Keratinocyte (primary cell): ENCODE measurements around the gene VEGFA. TPM values are rescaled to one million over a fixed set of nuclear protein-coding genes. Genes with fewer than 3 reads are reported as not detected.

ENCODE experiments used
- DNase-seq: peaks from one replicate; pipeline ENCODE4 v3.0.0-alpha.2; 2011; ENCODE audit warnings: low read depth, missing footprints, low spot score
- FAIRE-seq: peaks from 2 replicates; lab custom pipeline; 2011; peaks lifted over from hg19 to GRCh38; lab: Jason Lieb, UNC
- H2AFZ ChIP-seq: 2 replicates; pipeline ENCODE4 v1.6.0; 2012; ENCODE audit warnings: low read length, control low read depth, inconsistent platforms; ENCODE audit not compliant: control insufficient read depth
- H3K27ac ChIP-seq: 2 replicates; pipeline ENCODE4 v1.5.1; 2011; ENCODE audit warnings: low read length; ENCODE audit not compliant: control insufficient read depth, insufficient read depth
- H3K27me3 ChIP-seq: 3 replicates; pipeline ENCODE4 v1.6.0; 2011; ENCODE audit warnings: low read length; ENCODE audit not compliant: control insufficient read depth, insufficient read depth; ENCODE audit errors: extremely low read depth
- H3K36me3 ChIP-seq, 2 experiments: 2 replicates in 1 of 2; 3 replicates in 1 of 2; pipeline ENCODE4 v1.5.1; 2011; ENCODE audit warnings: low read length in 2 of 2, mild to moderate bottlenecking in 1 of 2; ENCODE audit not compliant: control insufficient read depth in 2 of 2, insufficient read depth in 2 of 2; ENCODE audit errors: extremely low read depth in 1 of 2
- H3K4me1 ChIP-seq: 3 replicates; pipeline ENCODE4 v1.5.1; 2011; ENCODE audit warnings: low read length; ENCODE audit not compliant: control insufficient read depth, insufficient read depth; ENCODE audit errors: extremely low read depth
- H3K4me2 ChIP-seq: 3 replicates; pipeline ENCODE4 v1.6.0; 2011; ENCODE audit warnings: low read depth, low read length; ENCODE audit not compliant: control insufficient read depth, insufficient read depth; ENCODE audit errors: extremely low read depth
- H3K4me3 ChIP-seq, 3 experiments: fragments of 200-600 bp in 1 of 3; sonication (generic) in 1 of 3; 2 replicates in 2 of 3; 3 replicates in 1 of 3; pipeline ENCODE4 v1.5.1; 2011 to 2016; ENCODE audit warnings: low read length in 3 of 3, mild to moderate bottlenecking in 3 of 3, control low read depth in 2 of 3, inconsistent platforms in 1 of 3, low read depth in 1 of 3, mixed read lengths in 1 of 3, mixed run types in 1 of 3, moderate library complexity in 1 of 3; ENCODE audit not compliant: control insufficient read depth in 2 of 3, insufficient read depth in 2 of 3; ENCODE audit errors: extremely low read depth in 1 of 3
- H3K79me2 ChIP-seq: 2 replicates; pipeline ENCODE4 v1.6.0; 2012; ENCODE audit warnings: low read length; ENCODE audit not compliant: control insufficient read depth, insufficient read depth
- H3K9ac ChIP-seq: 3 replicates; pipeline ENCODE4 v1.6.0; 2011; ENCODE audit warnings: low read length; ENCODE audit not compliant: control insufficient read depth, insufficient read depth; ENCODE audit errors: extremely low read depth
- H3K9me1 ChIP-seq: 3 replicates; pipeline ENCODE4 v1.6.0; 2011; ENCODE audit warnings: low read length; ENCODE audit not compliant: control insufficient read depth, insufficient read depth; ENCODE audit errors: extremely low read depth
- H3K9me3 ChIP-seq: 2 replicates; pipeline ENCODE4 v1.5.1; 2012; ENCODE audit warnings: low read depth, low read length; ENCODE audit not compliant: control insufficient read depth
- H4K20me1 ChIP-seq: 3 replicates; pipeline ENCODE4 v1.6.0; 2011; ENCODE audit warnings: low read length; ENCODE audit not compliant: control insufficient read depth, insufficient read depth; ENCODE audit errors: extremely low read depth
- EZH2 ChIP-seq: IDR thresholded peaks from one replicate; pipeline ENCODE4 v1.6.1; 2012; ENCODE audit warnings: inconsistent platforms, mild to moderate bottlenecking, low read length, moderate library complexity
- dilution Hi-C: fragments of 300-500 bp; cut with MboI; formaldehyde crosslinking; loops from one replicate; pipeline ENCODE4 v1.7.0; 2020; ENCODE audit warnings: low sequenced_read_pairs; ENCODE audit not compliant: extremely low pct_ligation_motif_present
- polyA plus RNA-seq, 5 experiments: library from polyadenylated mRNA; depleted of rRNA in 3 of 5; stranded (reverse) in 3 of 5; stranded (forward) in 1 of 5; unstranded in 1 of 5; fragments of >200 nt; gene quantifications; 1 replicate in 1 of 5; 2 replicates in 3 of 5; 3 replicates in 1 of 5; pipeline versions ENCODE4 v1.2.1 to v1.2.3, GENCODE V29; 2011 to 2012; ENCODE audit warnings: missing spikeins in 2 of 5, low read depth in 1 of 5, low replicate concordance in 1 of 5
- TF ChIP-seq, protein P1 (sequence below), 3 experiments: IDR thresholded peaks in 1 of 3; conservative IDR thresholded peaks in 1 of 3; optimal IDR thresholded peaks in 1 of 3; 2 replicates in 2 of 3; 3 replicates in 1 of 3; pipeline versions ENCODE3 to v1.5.1; 2011; ENCODE audit warnings: low read length in 3 of 3, mild to moderate bottlenecking in 3 of 3, moderate library complexity in 2 of 3, control low read depth in 1 of 3, inconsistent platforms in 1 of 3; ENCODE audit not compliant: insufficient read depth in 2 of 3; ENCODE audit errors: extremely low read depth in 1 of 3

The VEGFA gene
- polyA plus RNA-seq, 1 donor (not counting 4 experiments of a cell fraction or from before 2014, with no cell fraction given) = 149 TPM

DNA sequence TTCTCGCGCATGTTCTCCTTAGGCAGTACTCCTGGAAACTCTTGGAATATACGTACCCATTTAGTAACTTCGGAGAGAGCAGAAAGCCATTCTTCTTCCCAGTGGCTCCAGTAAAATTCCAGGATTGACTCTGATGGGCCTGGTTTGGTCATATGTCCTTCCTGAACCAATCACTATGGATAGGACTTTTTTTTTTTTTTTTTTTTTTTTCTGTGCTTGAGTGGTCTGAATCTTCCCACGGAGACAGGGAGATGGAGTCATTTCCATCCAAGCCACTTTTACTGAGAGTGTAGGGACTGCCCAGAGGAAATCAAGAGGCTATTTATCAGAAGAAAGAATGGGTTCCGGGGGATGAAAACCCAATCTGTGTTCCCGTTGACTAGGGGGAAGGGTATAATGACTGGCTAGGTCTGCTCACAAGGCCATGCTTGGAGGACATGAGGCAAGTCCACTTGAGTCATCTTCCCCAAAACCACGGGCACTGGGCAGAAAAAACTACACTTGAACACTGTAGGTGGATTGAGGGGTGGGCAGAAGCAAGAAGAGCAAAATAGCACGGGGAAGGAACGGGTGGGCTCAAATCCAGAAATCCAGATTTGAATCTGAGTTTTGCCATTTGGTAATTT is 47.0 kb upstream of the VEGFA start:
- H3K4me3 ChIP-seq = no peak overlapping the region
- DNase-seq = no peak
- peaks cover 10% of the 10 kb centered on the region for H3K27me3 ChIP-seq
- H3K27ac ChIP-seq = no peak overlapping the region
- H3K4me2 ChIP-seq = no peak overlapping the region
- no peaks in the 10 kb centered on the region for H3K9me1 ChIP-seq
- H3K36me3 ChIP-seq = no peaks in the 10 kb centered on the region
- FAIRE-seq = no peak
- no peak for TF ChIP-seq EZH2
- TF ChIP-seq, protein P1, sequence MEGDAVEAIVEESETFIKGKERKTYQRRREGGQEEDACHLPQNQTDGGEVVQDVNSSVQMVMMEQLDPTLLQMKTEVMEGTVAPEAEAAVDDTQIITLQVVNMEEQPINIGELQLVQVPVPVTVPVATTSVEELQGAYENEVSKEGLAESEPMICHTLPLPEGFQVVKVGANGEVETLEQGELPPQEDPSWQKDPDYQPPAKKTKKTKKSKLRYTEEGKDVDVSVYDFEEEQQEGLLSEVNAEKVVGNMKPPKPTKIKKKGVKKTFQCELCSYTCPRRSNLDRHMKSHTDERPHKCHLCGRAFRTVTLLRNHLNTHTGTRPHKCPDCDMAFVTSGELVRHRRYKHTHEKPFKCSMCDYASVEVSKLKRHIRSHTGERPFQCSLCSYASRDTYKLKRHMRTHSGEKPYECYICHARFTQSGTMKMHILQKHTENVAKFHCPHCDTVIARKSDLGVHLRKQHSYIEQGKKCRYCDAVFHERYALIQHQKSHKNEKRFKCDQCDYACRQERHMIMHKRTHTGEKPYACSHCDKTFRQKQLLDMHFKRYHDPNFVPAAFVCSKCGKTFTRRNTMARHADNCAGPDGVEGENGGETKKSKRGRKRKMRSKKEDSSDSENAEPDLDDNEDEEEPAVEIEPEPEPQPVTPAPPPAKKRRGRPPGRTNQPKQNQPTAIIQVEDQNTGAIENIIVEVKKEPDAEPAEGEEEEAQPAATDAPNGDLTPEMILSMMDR (optimal IDR thresholded peaks at IDR 0.05 in 1 of 3, IDR thresholded peaks at IDR 0.05 in 1 of 3, conservative IDR thresholded peaks at IDR 0.05 in 1 of 3; ENCODE audit: extremely low read depth in 1 of 3, insufficient read depth in 2 of 3, low read length in 3 of 3) = no peak
- H3K9me3 ChIP-seq = no peaks in the 10 kb centered on the region
- peaks cover 27% of the 10 kb centered on the region for H3K4me1 ChIP-seq
- no peak overlapping the region for H2AFZ ChIP-seq
- H3K79me2 ChIP-seq = no peaks in the 10 kb centered on the region
- no peaks in the 10 kb centered on the region for H4K20me1 ChIP-seq
- no peak overlapping the region for H3K9ac ChIP-seq
- dilution Hi-C loops = no loop called here

DNA sequence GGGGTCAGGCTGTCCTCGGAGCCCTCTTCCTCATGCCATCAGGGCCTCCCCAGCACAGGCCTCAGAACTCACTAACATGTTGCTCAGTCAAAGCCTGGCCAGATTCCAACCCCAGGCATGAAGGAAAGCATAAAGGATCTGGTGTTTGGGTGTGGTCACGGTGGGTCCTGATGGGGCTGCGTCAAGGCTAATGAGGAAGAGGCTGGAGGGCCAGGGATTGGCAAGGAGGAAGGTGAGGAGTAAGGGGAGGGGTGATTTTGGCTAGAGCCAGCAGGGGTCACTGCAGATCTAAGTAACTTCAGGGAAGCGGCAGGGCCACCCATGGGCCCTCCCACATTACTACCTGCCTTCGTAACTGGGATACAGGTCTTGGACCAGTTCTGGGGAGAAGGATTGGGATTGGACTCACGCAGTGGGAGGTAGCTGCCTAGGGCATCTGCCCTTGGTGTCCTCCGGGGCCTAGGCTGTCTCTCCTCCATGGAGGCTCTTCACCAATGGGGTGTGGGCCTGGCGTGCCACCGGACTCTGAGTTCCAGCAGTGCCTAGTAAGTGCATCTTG is 46.2 kb upstream of the VEGFA start:
- peak; percentile 95 for FAIRE-seq
- peaks cover 10% of the 10 kb centered on the region for H3K27me3 ChIP-seq
- peak overlapping the region in 1 of 3 experiments; percentile 18 for H3K4me3 ChIP-seq

More for the DNA sequence above, 46.2 kb upstream of the VEGFA start:
- Histone ChIP-seq H2AFZ (no peak overlapping the region), H3K9me1 (no peaks in the 10 kb centered on the region), H3K4me2 (peak overlapping the region; percentile 27), H3K9me3 (no peaks in the 10 kb centered on the region), H3K36me3 (no peaks in the 10 kb centered on the region), H3K9ac (peak overlapping the region; percentile 0), H3K79me2 (no peaks in the 10 kb centered on the region), H3K27ac (no peak overlapping the region), H3K4me1 (peaks cover 33% of the 10 kb centered on the region), H4K20me1 (no peaks in the 10 kb centered on the region)
- dilution Hi-C loops = no loop called here
- no peak for TF ChIP-seq EZH2
- TF ChIP-seq, protein P1 (optimal IDR thresholded peaks at IDR 0.05 in 1 of 3, IDR thresholded peaks at IDR 0.05 in 1 of 3, conservative IDR thresholded peaks at IDR 0.05 in 1 of 3; ENCODE audit: extremely low read depth in 1 of 3, insufficient read depth in 2 of 3, low read length in 3 of 3) = peak; percentile 77 to 94 (median 87)
- peak; percentile 85 for DNase-seq
